ENCODE data around the gene BDH1.
"Not testable (repeated sequence)": the region's sequence is repeated elsewhere in the genome, so short reads cannot be mapped to it uniquely, and the experiment has no call there.

- TF ChIP-seq, protein P1, sequence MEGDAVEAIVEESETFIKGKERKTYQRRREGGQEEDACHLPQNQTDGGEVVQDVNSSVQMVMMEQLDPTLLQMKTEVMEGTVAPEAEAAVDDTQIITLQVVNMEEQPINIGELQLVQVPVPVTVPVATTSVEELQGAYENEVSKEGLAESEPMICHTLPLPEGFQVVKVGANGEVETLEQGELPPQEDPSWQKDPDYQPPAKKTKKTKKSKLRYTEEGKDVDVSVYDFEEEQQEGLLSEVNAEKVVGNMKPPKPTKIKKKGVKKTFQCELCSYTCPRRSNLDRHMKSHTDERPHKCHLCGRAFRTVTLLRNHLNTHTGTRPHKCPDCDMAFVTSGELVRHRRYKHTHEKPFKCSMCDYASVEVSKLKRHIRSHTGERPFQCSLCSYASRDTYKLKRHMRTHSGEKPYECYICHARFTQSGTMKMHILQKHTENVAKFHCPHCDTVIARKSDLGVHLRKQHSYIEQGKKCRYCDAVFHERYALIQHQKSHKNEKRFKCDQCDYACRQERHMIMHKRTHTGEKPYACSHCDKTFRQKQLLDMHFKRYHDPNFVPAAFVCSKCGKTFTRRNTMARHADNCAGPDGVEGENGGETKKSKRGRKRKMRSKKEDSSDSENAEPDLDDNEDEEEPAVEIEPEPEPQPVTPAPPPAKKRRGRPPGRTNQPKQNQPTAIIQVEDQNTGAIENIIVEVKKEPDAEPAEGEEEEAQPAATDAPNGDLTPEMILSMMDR (optimal IDR thresholded peaks at IDR 0.05 in 1 of 3, IDR thresholded peaks at IDR 0.05 in 1 of 3, conservative IDR thresholded peaks at IDR 0.05 in 1 of 3; ENCODE audit: extremely low read depth in 1 of 3, insufficient read depth in 2 of 3, low read length in 3 of 3): not testable (repeated sequence)
- TF ChIP-seq EZH2 (IDR thresholded peaks at IDR 0.05; ENCODE audit: low read length): not testable (repeated sequence)
Observed at GRCh38 chr3:197477816-197478215, 78.0 kb downstream of the BDH1 start.
